ENCODE measurements around the gene UBA3. TPM values are rescaled to one million over a fixed set of nuclear protein-coding genes. Genes with fewer than 3 reads are reported as not detected.

UBA3 gene
- total RNA-seq, 1 experiment from 2014 or later: 64.2 TPM

DNA sequence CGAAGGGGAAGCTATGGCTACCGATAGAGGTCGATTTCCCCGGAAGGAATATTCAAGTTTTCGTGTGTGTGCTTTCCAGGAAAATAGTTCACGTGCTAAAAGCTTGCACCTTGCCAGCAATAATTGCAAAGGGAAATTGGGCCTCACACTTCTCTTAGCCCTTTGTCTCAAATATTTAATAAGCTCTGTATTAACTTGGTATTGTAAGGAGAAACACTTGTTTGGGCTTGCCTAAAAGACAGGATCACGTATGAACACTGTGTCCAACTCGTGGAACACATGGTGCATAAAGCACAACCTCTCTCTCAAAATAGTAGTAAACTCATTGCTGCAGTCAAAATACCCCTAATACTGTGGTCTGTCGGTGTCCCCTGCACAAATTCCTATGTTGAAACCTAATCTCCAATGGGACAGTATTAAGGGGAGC lies 27.7 kb downstream of the UBA3 start:
- Mint-ChIP-seq H3K4me3 (ENCODE audit: low read depth, unreplicated experiment) (peak overlapping the region; percentile 97), H3K27me3 (ENCODE audit: unreplicated experiment) (no peaks in the 10 kb centered on the region), H3K27ac (ENCODE audit: unreplicated experiment) (peak overlapping the region; percentile 98), H3K9me3 (ENCODE audit: low read depth, unreplicated experiment) (no peaks in the 10 kb centered on the region), H3K4me1 (ENCODE audit: low read depth, unreplicated experiment) (no peaks in the 10 kb centered on the region), H3K36me3 (ENCODE audit: insufficient read depth, unreplicated experiment) (peaks cover 38% of the 10 kb centered on the region)
- CTCF ChIA-PET: interaction anchor here (1.3 kb wide), 1 partner anchor 38 kb away, joined by 3 read pairs; no protein-coding TSS in a partner anchor
- TF ChIP-seq, protein P1, sequence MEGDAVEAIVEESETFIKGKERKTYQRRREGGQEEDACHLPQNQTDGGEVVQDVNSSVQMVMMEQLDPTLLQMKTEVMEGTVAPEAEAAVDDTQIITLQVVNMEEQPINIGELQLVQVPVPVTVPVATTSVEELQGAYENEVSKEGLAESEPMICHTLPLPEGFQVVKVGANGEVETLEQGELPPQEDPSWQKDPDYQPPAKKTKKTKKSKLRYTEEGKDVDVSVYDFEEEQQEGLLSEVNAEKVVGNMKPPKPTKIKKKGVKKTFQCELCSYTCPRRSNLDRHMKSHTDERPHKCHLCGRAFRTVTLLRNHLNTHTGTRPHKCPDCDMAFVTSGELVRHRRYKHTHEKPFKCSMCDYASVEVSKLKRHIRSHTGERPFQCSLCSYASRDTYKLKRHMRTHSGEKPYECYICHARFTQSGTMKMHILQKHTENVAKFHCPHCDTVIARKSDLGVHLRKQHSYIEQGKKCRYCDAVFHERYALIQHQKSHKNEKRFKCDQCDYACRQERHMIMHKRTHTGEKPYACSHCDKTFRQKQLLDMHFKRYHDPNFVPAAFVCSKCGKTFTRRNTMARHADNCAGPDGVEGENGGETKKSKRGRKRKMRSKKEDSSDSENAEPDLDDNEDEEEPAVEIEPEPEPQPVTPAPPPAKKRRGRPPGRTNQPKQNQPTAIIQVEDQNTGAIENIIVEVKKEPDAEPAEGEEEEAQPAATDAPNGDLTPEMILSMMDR (IDR thresholded peaks at IDR 0.05; ENCODE audit: unreplicated experiment): no peak
- no peak for DNase-seq
- no TSS peak for BruUV-seq (replicated peaks)
- intact Hi-C loops (cut with micrococcal nuclease; ENCODE audit: unreplicated experiment): loop anchor here (2.0 kb wide), 1 partner anchor 28 kb away; the partner anchor contains the start of gene UBA3

GRCh38 chr3:69051756-69052471 lies 28.3 kb downstream of the UBA3 start, which contains the start of gene TMF1:
TMF1 (minus strand) TSS chr3:69052333; CDS start chr3:69052086, 247 bp downstream.
- CTCF ChIA-PET: interaction anchor here (0.9 to 1.3 kb wide), 2 partner anchors 12 to 38 kb away, joined by 3 read pairs; no protein-coding TSS in a partner anchor
- peak; percentile 96 for DNase-seq
- no TSS peak for BruUV-seq (replicated peaks)
- intact Hi-C loops (cut with micrococcal nuclease; ENCODE audit: unreplicated experiment): loop anchor here (2.0 kb wide), 1 partner anchor 29 kb away; the partner anchor contains the start of gene UBA3
- peak within 1 kb of the TSS; percentile 98 for H3K27ac Mint-ChIP-seq (ENCODE audit: unreplicated experiment)
- no peaks in the 10 kb centered on the region for H3K27me3 Mint-ChIP-seq (ENCODE audit: unreplicated experiment)
- H3K9me3 Mint-ChIP-seq (ENCODE audit: low read depth, unreplicated experiment): no peaks in the 10 kb centered on the region
- H3K4me1 Mint-ChIP-seq (ENCODE audit: low read depth, unreplicated experiment): no peaks in the 10 kb centered on the region
- peaks cover 38% of the 10 kb centered on the region for H3K36me3 Mint-ChIP-seq (ENCODE audit: insufficient read depth, unreplicated experiment)
- H3K4me3 Mint-ChIP-seq (ENCODE audit: low read depth, unreplicated experiment): peak within 1 kb of the TSS; percentile 97
- TF ChIP-seq, protein P1 (IDR thresholded peaks at IDR 0.05; ENCODE audit: unreplicated experiment): no peak

DNA sequence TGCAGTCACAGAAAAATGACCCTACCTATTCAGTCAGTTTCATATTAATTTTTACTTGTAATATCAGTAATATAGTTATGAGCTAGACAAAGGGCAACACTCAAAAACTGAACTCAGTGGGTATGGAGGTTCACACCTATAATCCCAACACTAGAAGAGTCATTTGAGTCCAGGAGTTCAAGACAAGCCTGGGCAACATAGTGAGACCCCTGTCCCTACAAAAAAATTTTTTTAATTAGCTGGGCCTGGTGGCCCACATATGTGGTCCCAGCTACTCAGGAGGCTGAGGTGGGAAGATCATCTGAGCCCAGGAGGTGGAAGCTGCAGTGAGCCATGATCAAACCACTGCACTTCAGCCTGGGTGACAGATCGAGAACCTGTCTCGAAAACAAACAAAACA lies 31.2 kb downstream of the UBA3 start:
- Mint-ChIP-seq H3K27ac (ENCODE audit: unreplicated experiment) (no peak overlapping the region), H3K4me3 (ENCODE audit: low read depth, unreplicated experiment) (no peak overlapping the region), H3K27me3 (ENCODE audit: unreplicated experiment) (no peaks in the 10 kb centered on the region), H3K9me3 (ENCODE audit: low read depth, unreplicated experiment) (no peaks in the 10 kb centered on the region), H3K4me1 (ENCODE audit: low read depth, unreplicated experiment) (no peaks in the 10 kb centered on the region), H3K36me3 (ENCODE audit: insufficient read depth, unreplicated experiment) (peaks cover 33% of the 10 kb centered on the region)
- intact Hi-C loops (cut with micrococcal nuclease; ENCODE audit: unreplicated experiment): no loop called here
- BruUV-seq (replicated peaks): no TSS peak
- TF ChIP-seq, protein P1 (IDR thresholded peaks at IDR 0.05; ENCODE audit: unreplicated experiment): no peak
- CTCF ChIA-PET: interaction anchor here (0.7 kb wide), 1 partner anchor 269 kb away, joined by 3 read pairs; no protein-coding TSS in a partner anchor
- DNase-seq: no peak

GRCh38 chr3:69044608-69045007 lies 35.6 kb downstream of the UBA3 start:
- no TSS peak for BruUV-seq (replicated peaks)
- H3K27ac Mint-ChIP-seq (ENCODE audit: unreplicated experiment): no peak overlapping the region
- H3K9me3 Mint-ChIP-seq (ENCODE audit: low read depth, unreplicated experiment): no peaks in the 10 kb centered on the region
- intact Hi-C loops (cut with micrococcal nuclease; ENCODE audit: unreplicated experiment): no loop called here
- no peaks in the 10 kb centered on the region for H3K27me3 Mint-ChIP-seq (ENCODE audit: unreplicated experiment)
- H3K4me1 Mint-ChIP-seq (ENCODE audit: low read depth, unreplicated experiment): no peaks in the 10 kb centered on the region
- H3K4me3 Mint-ChIP-seq (ENCODE audit: low read depth, unreplicated experiment): no peak overlapping the region
- TF ChIP-seq, protein P1 (IDR thresholded peaks at IDR 0.05; ENCODE audit: unreplicated experiment): no peak
- no peak for DNase-seq
- CTCF ChIA-PET: no interaction called here
- H3K36me3 Mint-ChIP-seq (ENCODE audit: insufficient read depth, unreplicated experiment): peaks cover 21% of the 10 kb centered on the region

All from Calu3 (cell line).